Measurements from ENCODE around the gene PEX5L. TPM values are rescaled to one million over a fixed set of nuclear protein-coding genes. Genes with fewer than 3 reads are reported as not detected.

Gene PEX5L
- total RNA-seq, 1 experiment from 2014 or later, result 3.2 TPM

DNA sequence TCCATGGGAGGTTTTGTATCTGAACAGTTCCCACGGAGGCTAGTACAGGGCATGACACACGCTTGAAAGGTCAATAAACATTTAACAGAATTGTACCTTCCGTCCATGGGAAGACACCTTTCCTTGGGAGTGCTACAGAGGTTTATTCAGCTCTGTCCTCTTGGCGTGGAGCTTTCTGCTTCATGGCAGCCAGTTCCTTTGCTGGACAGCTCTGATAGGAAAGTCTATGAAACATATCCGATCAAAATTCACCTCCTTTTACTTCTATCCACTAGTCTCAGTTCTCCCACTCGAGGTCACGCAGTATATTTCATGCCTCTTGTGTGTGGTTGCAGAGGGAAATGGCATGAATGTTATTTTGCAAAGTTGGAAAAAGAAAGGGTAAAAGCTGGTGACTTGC is 91.2 kb downstream of the PEX5L start (continued):
- TF ChIP-seq, protein P1, sequence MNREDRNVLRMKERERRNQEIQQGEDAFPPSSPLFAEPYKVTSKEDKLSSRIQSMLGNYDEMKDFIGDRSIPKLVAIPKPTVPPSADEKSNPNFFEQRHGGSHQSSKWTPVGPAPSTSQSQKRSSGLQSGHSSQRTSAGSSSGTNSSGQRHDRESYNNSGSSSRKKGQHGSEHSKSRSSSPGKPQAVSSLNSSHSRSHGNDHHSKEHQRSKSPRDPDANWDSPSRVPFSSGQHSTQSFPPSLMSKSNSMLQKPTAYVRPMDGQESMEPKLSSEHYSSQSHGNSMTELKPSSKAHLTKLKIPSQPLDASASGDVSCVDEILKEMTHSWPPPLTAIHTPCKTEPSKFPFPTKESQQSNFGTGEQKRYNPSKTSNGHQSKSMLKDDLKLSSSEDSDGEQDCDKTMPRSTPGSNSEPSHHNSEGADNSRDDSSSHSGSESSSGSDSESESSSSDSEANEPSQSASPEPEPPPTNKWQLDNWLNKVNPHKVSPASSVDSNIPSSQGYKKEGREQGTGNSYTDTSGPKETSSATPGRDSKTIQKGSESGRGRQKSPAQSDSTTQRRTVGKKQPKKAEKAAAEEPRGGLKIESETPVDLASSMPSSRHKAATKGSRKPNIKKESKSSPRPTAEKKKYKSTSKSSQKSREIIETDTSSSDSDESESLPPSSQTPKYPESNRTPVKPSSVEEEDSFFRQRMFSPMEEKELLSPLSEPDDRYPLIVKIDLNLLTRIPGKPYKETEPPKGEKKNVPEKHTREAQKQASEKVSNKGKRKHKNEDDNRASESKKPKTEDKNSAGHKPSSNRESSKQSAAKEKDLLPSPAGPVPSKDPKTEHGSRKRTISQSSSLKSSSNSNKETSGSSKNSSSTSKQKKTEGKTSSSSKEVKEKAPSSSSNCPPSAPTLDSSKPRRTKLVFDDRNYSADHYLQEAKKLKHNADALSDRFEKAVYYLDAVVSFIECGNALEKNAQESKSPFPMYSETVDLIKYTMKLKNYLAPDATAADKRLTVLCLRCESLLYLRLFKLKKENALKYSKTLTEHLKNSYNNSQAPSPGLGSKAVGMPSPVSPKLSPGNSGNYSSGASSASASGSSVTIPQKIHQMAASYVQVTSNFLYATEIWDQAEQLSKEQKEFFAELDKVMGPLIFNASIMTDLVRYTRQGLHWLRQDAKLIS (CRISPR knock-in tag; IDR thresholded peaks at IDR 0.05; ENCODE audit: borderline replicate concordance), result no peak
- no peak for TF ChIP-seq TCF7 (CRISPR knock-in tag; IDR thresholded peaks at IDR 0.05; ENCODE audit: low read depth)
- TF ChIP-seq SP1 (CRISPR knock-in tag; conservative IDR thresholded peaks at IDR 0.05), result no peak

DNA sequence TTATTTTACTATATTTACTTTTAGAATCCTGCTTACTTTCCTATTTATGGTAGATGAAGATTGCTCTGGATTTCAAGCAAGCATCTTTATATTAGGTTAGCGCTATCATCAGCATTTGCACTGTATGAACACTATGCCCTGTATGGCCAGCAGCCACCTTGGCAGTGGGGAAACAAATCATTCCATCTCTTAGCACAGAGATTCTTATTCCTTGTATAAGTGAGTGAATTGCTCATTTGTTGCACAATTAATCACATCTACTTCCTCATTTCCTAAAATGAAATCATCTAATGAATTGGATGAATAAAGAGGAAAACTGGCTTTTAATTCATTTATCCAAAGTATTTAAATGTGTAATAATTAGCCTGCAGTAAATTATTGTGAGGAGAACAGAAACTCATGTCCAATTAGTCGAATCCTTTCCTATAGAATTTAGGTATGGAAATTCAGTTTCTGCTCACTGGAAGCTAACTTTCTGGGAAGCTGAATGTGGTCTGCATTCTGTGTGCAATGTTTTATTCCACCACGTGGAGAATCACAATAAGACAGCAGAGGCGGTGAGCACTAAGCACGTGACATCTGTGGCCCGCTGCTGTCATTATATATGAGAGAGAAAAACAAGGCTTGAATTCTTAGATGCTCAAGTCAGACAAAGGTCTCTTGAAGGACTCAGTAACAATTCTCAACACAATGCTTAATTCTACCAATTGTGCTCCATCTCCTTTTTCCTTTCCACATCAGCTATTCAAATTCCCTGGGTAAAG is 93.4 kb downstream of the PEX5L start:
- Mint-ChIP-seq H3K4me3 (no peak overlapping the region), H3K27me3 (ENCODE audit: low read depth) (peaks cover 4% of the 10 kb centered on the region; the same call in 1 of the 2 replicates), H3K9me3 (no peaks in the 10 kb centered on the region), H3K4me1 (peaks cover 24% of the 10 kb centered on the region), H3K36me3 (no peaks in the 10 kb centered on the region), H3K27ac (no peak overlapping the region)
- TF ChIP-seq ZNF416 (CRISPR knock-in tag; IDR thresholded peaks at IDR 0.05) (no peak), ZNF317 (CRISPR knock-in tag; IDR thresholded peaks at IDR 0.05; ENCODE audit: borderline replicate concordance, low read depth) (no peak), NFYB (CRISPR knock-in tag; conservative IDR thresholded peaks at IDR 0.05; ENCODE audit: low read depth) (no peak), SP1 (CRISPR knock-in tag; conservative IDR thresholded peaks at IDR 0.05) (no peak), TCF7 (CRISPR knock-in tag; IDR thresholded peaks at IDR 0.05; ENCODE audit: low read depth) (no peak), KAT7 (CRISPR knock-in tag; IDR thresholded peaks at IDR 0.05; ENCODE audit: borderline replicate concordance) (no peak), PRRX2 (CRISPR knock-in tag; IDR thresholded peaks at IDR 0.05) (no peak), RELA (CRISPR knock-in tag; IDR thresholded peaks at IDR 0.05; ENCODE audit: borderline replicate concordance) (no peak), IRF2 (CRISPR knock-in tag; IDR thresholded peaks at IDR 0.05; ENCODE audit: borderline replicate concordance, low read depth) (no peak), GABPB1 (CRISPR knock-in tag; IDR thresholded peaks at IDR 0.05) (no peak), RORB (CRISPR knock-in tag; IDR thresholded peaks at IDR 0.05) (no peak), ZNF138 (CRISPR knock-in tag; conservative IDR thresholded peaks at IDR 0.05) (no peak), ELF4 (CRISPR knock-in tag; IDR thresholded peaks at IDR 0.05; ENCODE audit: low read depth) (no peak), FOXJ3 (CRISPR knock-in tag; IDR thresholded peaks at IDR 0.05; ENCODE audit: borderline replicate concordance) (no peak)
- TF ChIP-seq, protein P2, sequence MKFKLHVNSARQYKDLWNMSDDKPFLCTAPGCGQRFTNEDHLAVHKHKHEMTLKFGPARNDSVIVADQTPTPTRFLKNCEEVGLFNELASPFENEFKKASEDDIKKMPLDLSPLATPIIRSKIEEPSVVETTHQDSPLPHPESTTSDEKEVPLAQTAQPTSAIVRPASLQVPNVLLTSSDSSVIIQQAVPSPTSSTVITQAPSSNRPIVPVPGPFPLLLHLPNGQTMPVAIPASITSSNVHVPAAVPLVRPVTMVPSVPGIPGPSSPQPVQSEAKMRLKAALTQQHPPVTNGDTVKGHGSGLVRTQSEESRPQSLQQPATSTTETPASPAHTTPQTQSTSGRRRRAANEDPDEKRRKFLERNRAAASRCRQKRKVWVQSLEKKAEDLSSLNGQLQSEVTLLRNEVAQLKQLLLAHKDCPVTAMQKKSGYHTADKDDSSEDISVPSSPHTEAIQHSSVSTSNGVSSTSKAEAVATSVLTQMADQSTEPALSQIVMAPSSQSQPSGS (CRISPR knock-in tag; IDR thresholded peaks at IDR 0.05; ENCODE audit: borderline replicate concordance, low read depth), result no peak
- TF ChIP-seq, protein P3, sequence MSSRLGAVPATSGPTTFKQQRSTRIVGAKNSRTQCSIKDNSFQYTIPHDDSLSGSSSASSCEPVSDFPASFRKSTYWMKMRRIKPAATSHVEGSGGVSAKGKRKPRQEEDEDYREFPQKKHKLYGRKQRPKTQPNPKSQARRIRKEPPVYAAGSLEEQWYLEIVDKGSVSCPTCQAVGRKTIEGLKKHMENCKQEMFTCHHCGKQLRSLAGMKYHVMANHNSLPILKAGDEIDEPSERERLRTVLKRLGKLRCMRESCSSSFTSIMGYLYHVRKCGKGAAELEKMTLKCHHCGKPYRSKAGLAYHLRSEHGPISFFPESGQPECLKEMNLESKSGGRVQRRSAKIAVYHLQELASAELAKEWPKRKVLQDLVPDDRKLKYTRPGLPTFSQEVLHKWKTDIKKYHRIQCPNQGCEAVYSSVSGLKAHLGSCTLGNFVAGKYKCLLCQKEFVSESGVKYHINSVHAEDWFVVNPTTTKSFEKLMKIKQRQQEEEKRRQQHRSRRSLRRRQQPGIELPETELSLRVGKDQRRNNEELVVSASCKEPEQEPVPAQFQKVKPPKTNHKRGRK (CRISPR knock-in tag; IDR thresholded peaks at IDR 0.05; ENCODE audit: borderline replicate concordance), result no peak
- DNase-seq (ENCODE audit: low spot score), result no peak
- ChIA-PET CTCF (interaction anchor here (2.0 kb wide), 1 partner anchor 14 kb away, joined by 7 read pairs; no protein-coding TSS in a partner anchor), POLR2A (no interaction called here)
- no peak for ATAC-seq

All from WTC11 (cell line).